HG03064 (cell line): Measurements from ENCODE around the gene INO80.

Experiments
- ATAC-seq: cut with Tn5 transposase; IDR thresholded peaks from one replicate; pipeline ENCODE4 v1.9.1; 2021; ENCODE audit warnings: low read depth; ENCODE audit not compliant: unreplicated experiment

INO80 gene

DNA sequence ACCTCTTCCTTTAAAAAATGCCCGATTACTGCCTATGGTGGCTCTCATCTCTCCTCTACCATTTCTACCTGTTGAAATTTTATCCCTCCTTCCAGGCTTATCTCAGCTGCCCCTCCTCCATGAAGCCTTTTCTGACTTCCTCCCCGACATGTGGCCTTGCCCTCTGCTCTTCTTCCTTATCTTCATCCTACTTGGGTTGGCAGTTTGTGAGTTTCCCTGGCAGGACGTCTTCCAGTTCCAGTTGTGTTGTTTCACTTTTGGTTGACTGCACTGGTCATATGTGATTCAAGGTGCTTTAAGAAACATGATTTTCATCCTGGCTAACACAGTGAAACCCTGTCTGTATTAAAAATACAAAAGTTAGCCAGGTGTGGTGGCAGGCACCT, 182.6 kb downstream of the INO80 start:
- ATAC-seq: no peak

- ATAC-seq: no peak
Measured at GRCh38 chr15:40932649-40933516, 183.2 kb downstream of the INO80 start.

GRCh38 chr15:40932156-40932555, 183.9 kb downstream of the INO80 start:
- no peak for ATAC-seq

DNA sequence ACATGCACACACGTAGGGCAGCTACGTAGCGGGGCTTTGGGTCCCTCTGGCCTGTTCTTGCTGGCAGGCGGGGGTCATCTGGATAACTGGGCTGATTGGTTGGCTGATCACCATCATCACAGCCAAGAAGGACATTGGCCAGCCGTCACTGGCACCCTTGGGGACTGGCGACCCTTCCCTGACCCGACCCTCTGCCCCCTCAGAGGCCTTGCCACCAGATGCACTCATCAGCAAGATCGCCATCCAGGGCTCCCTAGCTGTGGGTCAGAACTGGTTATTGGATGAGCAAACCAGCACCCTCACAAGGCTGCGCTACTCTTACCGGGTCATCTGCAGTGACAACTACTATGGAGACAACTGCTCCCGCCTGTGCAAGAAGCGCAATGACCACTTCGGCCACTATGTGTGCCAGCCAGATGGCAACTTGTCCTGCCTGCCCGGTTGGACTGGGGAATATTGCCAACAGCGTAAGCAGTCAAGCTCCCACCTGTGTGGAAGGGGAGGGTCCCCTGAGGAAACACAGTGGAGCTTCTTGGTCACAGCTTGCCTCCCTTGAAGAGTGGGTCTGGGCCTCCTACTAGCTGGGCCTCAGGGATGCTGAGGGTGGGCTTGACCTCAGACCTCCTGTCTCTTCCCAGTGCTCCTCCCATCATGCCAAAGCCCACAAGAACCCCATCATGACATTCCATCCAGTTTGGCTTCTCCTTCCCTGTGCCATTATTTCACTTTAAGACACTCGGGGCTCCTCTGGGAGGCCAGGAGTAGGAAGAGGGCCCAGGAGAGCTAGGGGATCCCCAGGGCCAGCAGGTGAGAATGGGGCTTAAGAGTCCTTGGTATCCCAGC, 184.6 kb downstream of the INO80 start:
- ATAC-seq: no peak

- no peak for ATAC-seq
Measured at GRCh38 chr15:40930430-40931299, 185.4 kb downstream of the INO80 start.

DNA sequence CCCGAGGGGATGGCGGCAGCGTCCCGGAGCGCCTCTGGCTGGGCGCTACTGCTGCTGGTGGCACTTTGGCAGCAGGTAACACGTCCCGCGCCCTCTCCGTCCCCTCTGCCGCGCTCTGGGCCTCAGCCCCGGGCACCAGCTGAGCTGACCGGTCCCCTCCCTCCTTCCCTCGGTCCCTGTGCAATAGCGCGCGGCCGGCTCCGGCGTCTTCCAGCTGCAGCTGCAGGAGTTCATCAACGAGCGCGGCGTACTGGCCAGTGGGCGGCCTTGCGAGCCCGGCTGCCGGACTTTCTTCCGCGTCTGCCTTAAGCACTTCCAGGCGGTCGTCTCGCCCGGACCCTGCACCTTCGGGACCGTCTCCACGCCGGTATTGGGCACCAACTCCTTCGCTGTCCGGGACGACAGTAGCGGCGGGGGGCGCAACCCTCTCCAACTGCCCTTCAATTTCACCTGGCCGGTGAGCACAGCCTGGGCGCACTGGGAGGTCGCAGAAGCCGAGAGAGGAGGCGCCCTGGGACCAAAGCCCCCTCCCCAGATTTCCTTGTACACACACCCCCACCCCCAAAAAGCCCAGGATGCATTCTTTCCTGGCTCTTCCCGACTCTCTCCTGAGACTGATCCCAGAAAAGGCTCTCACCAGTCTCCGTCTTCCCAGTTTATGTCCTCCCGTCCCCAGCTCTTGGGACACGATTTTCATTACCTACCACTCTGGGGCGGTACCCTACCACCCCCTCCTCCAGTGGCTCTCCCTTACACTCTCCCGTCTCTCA, 186.2 kb downstream of the INO80 start:
- no peak for ATAC-seq
